Body of pancreas (tissue), 4 donors: Measurements from ENCODE around the gene RPS18.

Experiments
- CTCF ChIP-seq, 7 experiments: fragments of 450-650 bp in 4 of 7; fragments of 200-600 bp in 3 of 7; sonication (generic) in 3 of 7; IDR thresholded peaks; one replicate each; pipeline ENCODE4 v1.5.1; 2016 to 2019; ENCODE audit warnings: antibody characterized with exemption in 7 of 7
- POLR2A ChIP-seq, 3 donors: fragments of 450-650 bp; IDR thresholded peaks; one replicate each; pipeline ENCODE4 v1.6.1; 2016; ENCODE audit warnings: antibody characterized with exemption in 3 of 3, mild to moderate bottlenecking in 2 of 3

DNA sequence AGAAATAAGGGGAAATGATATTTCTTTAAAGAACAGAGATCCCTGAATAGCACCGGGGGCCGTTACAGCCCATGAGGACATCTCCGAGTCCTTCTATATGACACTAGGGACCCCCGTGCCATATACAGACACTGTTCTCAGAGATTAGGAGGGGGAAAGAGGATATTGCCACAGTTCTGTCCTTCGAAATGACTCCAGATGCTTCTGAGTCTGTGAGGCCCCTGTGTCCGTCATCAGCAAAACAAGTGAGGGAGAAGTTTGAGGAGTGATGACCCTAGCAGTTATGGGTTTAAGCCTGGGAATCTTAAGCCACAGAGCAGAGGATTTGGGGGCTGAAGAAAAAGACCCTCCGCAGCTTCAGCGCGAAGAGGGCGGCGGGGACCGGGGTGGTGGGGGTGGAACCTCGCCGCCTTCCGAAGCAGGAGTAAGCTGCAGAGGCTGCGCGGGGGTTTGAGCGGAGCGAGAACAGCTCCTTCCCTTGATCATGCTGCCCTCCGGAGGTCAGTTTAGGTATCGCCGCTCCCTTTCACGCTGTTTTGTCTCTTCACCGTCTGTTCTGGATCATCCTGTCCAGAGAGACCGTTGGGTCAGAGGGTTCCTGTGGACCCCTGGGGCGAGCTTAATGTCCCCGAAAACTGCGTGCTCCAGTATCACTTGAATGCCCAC lies 23.8 kb upstream of the RPS18 start:
- TF ChIP-seq POLR2A (IDR thresholded peaks at IDR 0.05) (no peak), CTCF (IDR thresholded peaks at IDR 0.05) (peak; percentile 80 to 99 (median 98))
